Right forelimb (tissue), 1 donor: ENCODE results near the gene GALR3.

Experiments
- DNase-seq: peaks from one replicate; pipeline ENCODE4 v3.0.0-alpha.2; 2018

The GALR3 gene

GRCh38 chr22:37824674-37825641 is 1.8 kb downstream of the GALR3 start:
- no peak for DNase-seq

DNA sequence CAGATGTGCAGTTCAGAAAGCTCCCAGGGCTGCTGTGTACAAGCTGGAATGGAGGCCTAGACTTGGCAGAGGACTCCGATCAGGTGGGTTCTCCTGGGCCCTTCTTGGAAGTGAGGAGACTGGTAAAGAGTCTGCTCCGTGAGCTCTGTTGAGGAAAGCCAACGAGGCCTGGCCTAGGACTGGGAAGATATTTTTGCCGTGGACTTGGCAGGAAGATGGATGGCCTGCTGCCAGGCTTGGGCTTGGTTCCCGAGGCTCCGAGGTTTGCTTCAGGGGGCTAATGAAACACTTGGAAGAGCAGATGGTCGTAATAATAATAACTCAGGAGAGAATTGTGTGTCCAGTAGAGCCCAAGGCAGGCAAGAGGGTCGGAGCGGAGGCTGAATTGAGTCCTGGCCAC is 3.9 kb downstream of the GALR3 start:
- peak; percentile 91 for DNase-seq

DNA sequence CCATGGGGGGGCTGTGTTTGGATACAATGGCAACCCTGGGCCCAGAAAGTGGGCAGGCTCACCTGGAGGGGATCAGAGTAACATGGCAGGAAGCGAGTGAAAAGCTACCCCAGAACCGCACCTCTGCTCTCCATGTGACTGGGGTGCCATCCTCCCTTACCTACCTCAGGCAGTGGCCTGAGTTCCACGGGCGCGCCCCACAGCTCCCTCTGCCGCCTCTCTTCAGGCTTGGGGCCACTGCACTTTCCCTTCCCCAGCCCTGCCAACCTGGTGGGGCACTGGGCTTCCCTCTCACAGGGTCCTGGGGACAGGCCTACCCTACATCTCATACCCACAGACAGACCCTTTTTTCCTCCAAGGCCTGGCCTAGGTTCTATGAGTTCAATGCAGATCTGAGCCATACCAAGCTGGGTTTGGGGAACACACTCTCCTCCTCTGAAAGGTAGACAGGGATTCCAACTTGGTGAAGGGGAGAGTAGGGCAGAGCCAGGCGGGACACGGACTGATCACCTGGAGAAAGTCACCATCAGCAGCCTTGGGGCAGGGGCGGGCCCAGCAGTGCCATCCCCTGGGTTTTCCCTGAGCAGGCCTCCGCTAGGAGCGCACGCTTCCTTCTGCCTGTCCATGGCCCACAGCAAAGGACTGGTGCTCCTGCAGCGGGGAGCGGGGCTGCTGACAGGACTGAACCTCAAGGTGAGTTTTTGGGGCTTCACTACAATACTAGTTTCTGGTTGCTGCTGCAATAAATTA is 7.1 kb downstream of the GALR3 start:
- no peak for DNase-seq

DNA sequence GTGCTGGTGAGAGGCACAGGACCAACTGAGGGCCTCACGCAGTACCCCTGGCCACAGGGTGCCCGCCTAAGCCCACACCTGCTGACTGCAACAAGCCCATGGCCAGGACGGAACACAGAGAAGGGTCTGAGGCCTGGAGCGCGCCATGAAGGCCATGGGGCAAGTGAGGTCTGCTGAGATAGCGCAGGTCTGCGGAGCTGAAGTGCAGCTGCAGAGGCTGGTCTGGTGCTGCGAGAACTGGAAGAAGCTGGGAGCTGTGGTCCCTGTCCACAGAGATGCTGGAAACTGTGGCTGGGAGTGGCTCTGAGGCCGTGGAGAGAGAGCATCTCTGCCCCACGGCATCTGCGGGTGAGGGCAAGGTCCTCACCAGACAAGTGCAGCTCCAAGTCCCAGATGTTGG is 8.3 kb downstream of the GALR3 start:
- no peak for DNase-seq

GRCh38 chr22:37832022-37832857 is 9.1 kb downstream of the GALR3 start:
- no peak for DNase-seq

GRCh38 chr22:37842015-37842793 is 19.0 kb downstream of the GALR3 start:
- no peak for DNase-seq

- no peak for DNase-seq
Measured at GRCh38 chr22:37843741-37844089, 20.5 kb downstream of the GALR3 start.

GRCh38 chr22:37844904-37845329 is 21.7 kb downstream of the GALR3 start:
- DNase-seq = no peak

GRCh38 chr22:37846433-37846832 is 23.3 kb downstream of the GALR3 start:
- no peak for DNase-seq

GRCh38 chr22:37848587-37849088 is 25.5 kb downstream of the GALR3 start:
- no peak for DNase-seq

GRCh38 chr22:37849089-37849751 is 26.0 kb downstream of the GALR3 start, which contains the start of gene EIF3L:
EIF3L (plus strand) TSS chr22:37849419; CDS start chr22:37849450, 31 bp downstream.
- peak; percentile 93 for DNase-seq

GRCh38 chr22:37850801-37851200 is 27.6 kb downstream of the GALR3 start:
- no peak for DNase-seq

- no peak for DNase-seq
Measured at GRCh38 chr22:37852418-37852817, 29.2 kb downstream of the GALR3 start.

DNA sequence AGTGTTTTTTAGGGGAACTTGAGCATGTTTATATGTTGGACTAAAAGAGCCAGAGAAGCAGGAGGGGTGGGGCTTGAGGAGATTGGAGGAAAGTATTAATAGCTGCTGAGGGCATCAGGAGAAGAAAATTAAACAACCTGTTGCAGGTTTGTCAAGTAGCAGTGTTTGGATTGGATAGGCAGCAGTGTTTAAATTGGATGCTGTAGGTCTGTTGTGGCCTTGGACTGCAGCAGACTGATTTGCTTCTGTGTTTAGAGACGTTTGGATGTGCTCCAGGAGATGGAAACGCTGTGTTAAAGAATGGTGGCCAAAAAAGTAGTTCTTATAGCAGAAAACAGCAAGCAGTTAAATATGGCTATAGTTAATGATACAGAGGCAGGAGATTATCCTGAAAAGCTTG is 31.8 kb downstream of the GALR3 start:
- DNase-seq = no peak

- no peak for DNase-seq
Measured at GRCh38 chr22:37855462-37855861, 32.3 kb downstream of the GALR3 start.

DNA sequence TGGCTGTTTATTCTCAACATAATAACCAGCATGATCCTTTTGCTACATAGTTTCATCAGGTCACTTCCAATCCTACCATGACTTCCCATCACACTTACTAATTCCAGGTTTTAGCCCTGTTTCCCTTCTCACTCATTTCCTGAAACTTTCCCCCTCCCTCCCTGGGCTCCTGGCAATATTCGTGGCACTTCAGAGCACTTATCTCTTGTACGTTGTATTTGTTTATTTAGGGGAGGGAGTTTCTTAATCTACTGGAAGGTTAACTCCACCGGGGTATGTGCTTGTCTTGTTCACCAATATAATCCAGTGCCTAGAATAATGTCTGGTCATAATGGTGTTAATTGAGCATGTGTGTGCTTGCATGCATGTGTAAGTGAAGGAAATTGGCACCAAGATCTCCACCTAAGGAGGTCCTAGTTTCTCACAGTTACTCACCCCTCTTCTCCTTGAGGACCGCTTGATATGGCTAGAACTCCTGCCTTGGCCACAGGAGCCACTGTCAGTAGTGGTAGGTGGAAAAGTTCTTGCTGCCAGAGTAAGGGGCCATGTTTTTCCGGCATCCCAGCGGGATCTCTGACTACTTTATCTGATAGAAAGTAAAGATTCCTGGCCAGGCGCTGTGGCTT is 37.7 kb downstream of the GALR3 start:
- DNase-seq = no peak

DNA sequence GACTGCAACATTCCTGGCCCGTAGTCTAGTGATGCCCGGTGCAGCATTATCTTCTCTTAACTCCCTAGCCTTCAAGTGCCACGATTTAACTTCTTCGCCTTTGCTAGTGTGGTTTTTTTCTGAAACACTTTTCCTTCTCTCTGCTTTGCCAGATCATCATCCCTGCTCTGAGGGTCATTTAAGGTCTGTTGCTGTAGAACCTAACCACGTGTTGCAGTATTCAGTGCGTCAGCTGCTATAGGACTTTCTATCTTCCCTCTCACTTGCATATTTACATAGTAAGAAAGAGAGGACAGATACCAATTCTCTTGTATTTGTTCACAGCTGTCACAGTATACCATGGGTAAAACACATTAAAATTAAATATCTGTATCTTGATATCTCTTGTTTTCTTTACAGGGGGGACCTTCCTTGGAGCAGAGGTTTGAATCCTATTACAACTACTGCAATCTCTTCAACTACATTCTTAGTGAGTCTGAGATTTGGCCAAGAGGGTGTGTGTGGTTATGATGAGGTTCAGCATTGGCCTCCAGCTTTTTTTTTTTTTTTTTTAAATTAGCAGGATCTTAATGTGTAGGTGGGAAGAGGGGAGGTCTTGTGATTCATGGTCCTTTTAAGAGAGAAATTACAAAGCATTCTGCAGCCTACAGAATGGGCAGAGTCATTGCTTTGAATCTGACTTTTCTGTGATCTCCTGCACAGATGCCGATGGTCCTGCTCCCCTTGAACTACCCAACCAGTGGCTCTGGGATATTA is 39.6 kb downstream of the GALR3 start:
- DNase-seq = no peak

GRCh38 chr22:37865510-37865909 is 42.3 kb downstream of the GALR3 start:
- no peak for DNase-seq

GRCh38 chr22:37870273-37870672 is 47.1 kb downstream of the GALR3 start:
- DNase-seq = no peak
